Measurements from ENCODE around the gene LEP. TPM values are rescaled to one million over a fixed set of nuclear protein-coding genes. Genes with fewer than 3 reads are reported as not detected.

The LEP gene
- polyA plus RNA-seq, 4 donors = 0.12 to 0.49 (median 0.36) TPM

- DNase-seq (ENCODE audit: low read depth in 4 of 4, low spot score in 3 of 4) = no peak
Observed at GRCh38 chr7:128243273-128243672, 2.2 kb downstream of the LEP start.

- DNase-seq (ENCODE audit: low read depth in 4 of 4, low spot score in 3 of 4) = no peak
Observed at GRCh38 chr7:128244861-128245260, 3.8 kb downstream of the LEP start.

- DNase-seq (ENCODE audit: low read depth in 4 of 4, low spot score in 3 of 4) = no peak
Observed at GRCh38 chr7:128247108-128247507, 6.0 kb downstream of the LEP start.

GRCh38 chr7:128247640-128248194 lies 6.6 kb downstream of the LEP start:
- no peak for DNase-seq (ENCODE audit: low read depth in 4 of 4, low spot score in 3 of 4)

- no peak for DNase-seq (ENCODE audit: low read depth in 4 of 4, low spot score in 3 of 4)
Observed at GRCh38 chr7:128251337-128251736, 10.3 kb downstream of the LEP start.

GRCh38 chr7:128253701-128254100 lies 12.6 kb downstream of the LEP start:
- no peak for DNase-seq (ENCODE audit: low read depth in 4 of 4, low spot score in 3 of 4)

GRCh38 chr7:128254470-128254869 lies 13.4 kb downstream of the LEP start:
- DNase-seq (ENCODE audit: low read depth in 4 of 4, low spot score in 3 of 4) = no peak

GRCh38 chr7:128255271-128255670 lies 14.2 kb downstream of the LEP start:
- no peak for DNase-seq (ENCODE audit: low read depth in 4 of 4, low spot score in 3 of 4)

- no peak for DNase-seq (ENCODE audit: low read depth in 4 of 4, low spot score in 3 of 4)
Observed at GRCh38 chr7:128257458-128257857, 16.4 kb downstream of the LEP start.

- DNase-seq (ENCODE audit: low read depth in 4 of 4, low spot score in 3 of 4) = no peak
Observed at GRCh38 chr7:128259131-128260061, 18.3 kb downstream of the LEP start.

- DNase-seq (ENCODE audit: low read depth in 4 of 4, low spot score in 3 of 4) = no peak
Observed at GRCh38 chr7:128260069-128260795, 19.2 kb downstream of the LEP start.

GRCh38 chr7:128262273-128263028 lies 21.4 kb downstream of the LEP start:
- no peak for DNase-seq (ENCODE audit: low read depth in 4 of 4, low spot score in 3 of 4)

- no peak for DNase-seq (ENCODE audit: low read depth in 4 of 4, low spot score in 3 of 4)
Observed at GRCh38 chr7:128263420-128263819, 22.3 kb downstream of the LEP start.

- no peak for DNase-seq (ENCODE audit: low read depth in 4 of 4, low spot score in 3 of 4)
Observed at GRCh38 chr7:128264477-128264876, 23.4 kb downstream of the LEP start.

GRCh38 chr7:128265156-128265905 lies 24.3 kb downstream of the LEP start:
- no peak for DNase-seq (ENCODE audit: low read depth in 4 of 4, low spot score in 3 of 4)

- DNase-seq (ENCODE audit: low read depth in 4 of 4, low spot score in 3 of 4) = no peak
Observed at GRCh38 chr7:128265906-128266300, 24.8 kb downstream of the LEP start.

GRCh38 chr7:128266529-128266882 lies 25.4 kb downstream of the LEP start:
- DNase-seq (ENCODE audit: low read depth in 4 of 4, low spot score in 3 of 4) = no peak

GRCh38 chr7:128266883-128267594 lies 26.0 kb downstream of the LEP start:
- no peak for DNase-seq (ENCODE audit: low read depth in 4 of 4, low spot score in 3 of 4)

GRCh38 chr7:128267595-128267924 lies 26.5 kb downstream of the LEP start:
- no peak for DNase-seq (ENCODE audit: low read depth in 4 of 4, low spot score in 3 of 4)

- no peak for DNase-seq (ENCODE audit: low read depth in 4 of 4, low spot score in 3 of 4)
Observed at GRCh38 chr7:128268233-128268632, 27.2 kb downstream of the LEP start.
